B cell (primary cell): ENCODE measurements around the gene CAMKV.

Experiments
- CTCF ChIP-seq: fragments of 200-600 bp; IDR thresholded peaks from one replicate; pipeline ENCODE4 v1.8.0; 2022; ENCODE audit warnings: antibody characterized with exemption, mild to moderate bottlenecking
- EZH2 ChIP-seq: IDR thresholded peaks from 2 replicates; pipeline ENCODE4 v1.6.1; 2012; ENCODE audit warnings: borderline replicate concordance, low read depth, mild to moderate bottlenecking, moderate library complexity, low read length; ENCODE audit not compliant: insufficient read depth, poor library complexity, severe bottlenecking

GRCh38 chr3:49908373-49909199 is 38.9 kb upstream of the CAMKV start:
- TF ChIP-seq CTCF (no peak), EZH2 (no peak)
